IPS-NIHi11 (cell line): ENCODE measurements around the gene DPH2.

ENCODE experiments used
- DNase-seq: peaks from one replicate; pipeline ENCODE4 v3.0.0; 2012; ENCODE audit warnings: mixed read lengths, low spot score

DPH2 gene

DNA sequence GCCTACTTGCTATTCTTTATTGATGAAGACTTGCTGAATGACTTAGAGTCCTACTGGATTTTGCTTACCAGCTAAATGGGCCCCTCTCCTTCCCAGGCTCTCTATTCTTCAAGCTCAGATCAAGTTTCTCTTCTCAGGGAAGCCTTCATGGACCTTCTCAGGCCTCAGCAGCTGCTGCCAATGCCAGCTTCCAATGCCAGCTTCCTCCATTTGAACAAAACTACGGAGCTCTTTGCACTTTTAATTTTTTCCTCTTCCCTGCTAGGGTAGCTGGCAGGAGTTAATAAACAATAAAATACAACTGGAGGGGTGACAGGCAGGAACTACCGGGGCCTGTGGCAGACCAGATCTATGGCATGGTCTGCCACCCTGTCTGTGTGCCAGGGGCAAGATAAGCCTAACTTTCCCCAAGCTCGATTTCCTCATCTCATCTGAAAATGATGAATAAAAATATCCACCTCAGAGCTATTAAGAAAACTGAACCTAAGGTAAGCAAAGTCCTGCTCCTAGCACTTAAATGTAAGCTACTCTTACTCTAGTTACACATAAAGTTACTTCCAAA is 24.1 kb upstream of the DPH2 start:
- DNase-seq, result no peak

DNA sequence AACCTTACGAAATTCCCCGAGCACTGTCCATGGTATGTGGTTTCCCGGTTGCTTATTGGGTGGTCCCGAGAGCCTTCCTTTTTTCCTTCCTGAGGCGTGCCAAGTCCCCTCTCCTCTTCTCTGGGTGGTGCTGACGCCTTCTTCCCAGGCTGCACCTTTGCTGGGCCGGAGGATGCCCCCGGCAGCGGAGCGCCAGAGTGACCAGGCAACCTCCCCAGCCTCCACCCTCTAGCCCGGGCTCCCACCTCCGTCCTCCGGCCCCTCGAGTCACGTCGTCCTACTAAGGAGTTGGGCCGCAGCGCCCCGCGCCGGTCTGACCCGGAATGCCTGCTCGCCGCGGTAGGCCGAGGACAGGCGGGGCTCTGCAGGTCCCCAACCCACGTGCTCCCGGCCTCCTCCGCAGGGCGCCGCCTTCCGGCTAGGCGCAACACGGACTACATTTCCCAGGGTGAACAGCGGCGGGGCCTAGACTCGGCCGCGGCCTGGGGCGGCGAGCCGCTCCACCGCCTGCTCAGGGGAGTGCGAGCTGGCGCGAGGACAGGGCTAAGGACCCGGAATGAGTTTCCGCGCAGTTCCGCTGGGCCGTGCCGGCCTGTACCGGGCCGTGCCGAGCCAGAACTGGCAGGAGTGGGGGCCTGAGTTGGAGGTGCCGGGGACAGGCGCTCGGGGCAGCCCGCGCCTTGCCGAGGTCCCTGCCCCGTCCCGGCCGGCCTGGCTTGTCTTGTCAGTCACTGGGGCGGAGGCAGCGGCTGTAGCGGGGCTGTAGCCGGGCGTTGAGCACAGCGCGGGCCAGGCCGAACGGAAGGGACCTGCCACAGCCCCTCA is 23.4 kb upstream of the DPH2 start, which contains the start of gene IPO13:
IPO13 (plus strand) TSS at position 715 of the 825 bp plus-strand sequence. CDS start 651 bp downstream, outside the sequence.
- peak; percentile 98 for DNase-seq

DNA sequence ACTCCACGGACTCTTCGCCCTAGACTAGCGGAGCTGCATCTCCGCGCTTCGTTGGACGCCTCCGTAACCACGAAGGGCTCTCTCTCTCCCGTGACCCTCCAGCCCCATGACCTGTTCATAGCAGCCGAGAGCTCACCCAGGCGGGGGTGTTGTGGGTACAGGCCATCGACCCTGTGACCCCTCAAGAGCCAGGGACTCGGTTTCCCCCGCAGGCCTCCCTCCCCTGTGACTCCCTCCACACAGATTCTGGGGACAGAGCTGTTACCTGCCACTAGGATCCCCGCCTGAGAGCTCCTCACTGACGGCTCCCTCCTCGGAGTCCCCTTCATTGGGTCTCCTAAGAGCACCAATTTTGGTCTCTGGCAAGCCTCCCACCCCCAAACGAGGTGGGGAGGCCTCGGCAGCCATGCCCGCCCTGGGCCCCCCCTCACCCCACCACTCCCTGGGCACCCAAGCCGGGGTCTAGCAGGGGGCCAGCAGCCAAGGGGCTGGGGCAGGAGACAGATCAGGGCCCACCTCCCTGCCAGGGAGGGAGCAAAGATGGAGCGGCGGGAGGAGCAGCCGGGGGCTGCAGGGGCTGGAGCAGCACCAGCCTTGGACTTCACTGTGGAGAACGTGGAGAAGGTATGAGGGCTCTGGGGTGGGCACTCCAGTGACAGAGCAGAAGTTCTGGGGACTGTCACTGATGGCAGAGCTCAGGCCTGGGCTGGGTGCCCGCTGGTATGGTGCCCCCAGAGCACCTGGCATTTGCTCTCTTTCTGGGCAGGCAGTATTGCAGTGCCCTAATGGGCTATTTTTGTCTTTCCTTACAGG is 22.5 kb upstream of the DPH2 start:
- no peak for DNase-seq

DNA sequence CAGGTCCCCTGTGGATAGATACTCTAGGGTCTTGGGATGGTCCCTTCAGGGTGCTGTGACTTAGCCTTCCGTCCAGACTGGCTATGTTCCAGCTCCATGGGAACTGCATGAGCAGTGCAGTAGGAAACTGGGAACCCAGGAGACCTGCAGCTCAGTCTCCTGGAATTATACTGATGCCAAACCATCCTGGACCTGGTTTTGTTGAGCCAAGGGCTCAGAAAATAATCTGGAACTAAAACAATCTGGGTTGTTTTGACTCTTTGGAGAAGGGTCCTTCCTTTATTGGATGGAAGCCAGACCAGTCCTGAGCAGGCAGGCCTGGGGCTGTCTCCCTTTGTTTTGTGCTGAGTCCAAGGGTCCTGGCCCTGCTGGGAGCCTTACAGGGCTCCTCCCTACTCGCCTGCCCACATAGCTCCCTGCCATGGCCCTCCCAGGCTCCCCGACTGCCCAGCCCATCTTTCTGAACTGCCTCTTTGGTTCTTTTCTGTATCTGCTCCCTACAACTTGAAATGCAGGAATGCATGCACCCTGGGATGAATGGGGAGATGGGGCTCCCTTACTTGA is 21.9 kb upstream of the DPH2 start:
- no peak for DNase-seq

DNA sequence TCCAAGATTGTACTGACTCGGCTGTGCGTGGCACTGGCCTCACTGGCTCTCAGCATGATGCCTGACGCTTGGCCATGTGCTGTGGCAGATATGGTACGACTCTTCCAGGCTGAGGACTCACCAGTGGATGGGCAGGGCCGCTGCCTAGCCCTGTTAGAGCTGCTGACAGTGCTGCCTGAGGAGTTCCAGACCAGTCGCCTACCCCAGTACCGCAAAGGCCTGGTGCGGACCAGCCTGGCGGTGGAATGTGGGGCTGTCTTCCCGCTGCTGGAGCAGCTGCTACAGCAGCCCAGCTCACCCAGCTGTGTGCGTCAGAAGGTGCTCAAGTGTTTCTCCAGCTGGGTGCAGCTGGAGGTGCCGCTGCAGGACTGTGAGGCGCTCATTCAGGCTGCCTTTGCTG is 20.1 kb upstream of the DPH2 start:
- no peak for DNase-seq

DNA sequence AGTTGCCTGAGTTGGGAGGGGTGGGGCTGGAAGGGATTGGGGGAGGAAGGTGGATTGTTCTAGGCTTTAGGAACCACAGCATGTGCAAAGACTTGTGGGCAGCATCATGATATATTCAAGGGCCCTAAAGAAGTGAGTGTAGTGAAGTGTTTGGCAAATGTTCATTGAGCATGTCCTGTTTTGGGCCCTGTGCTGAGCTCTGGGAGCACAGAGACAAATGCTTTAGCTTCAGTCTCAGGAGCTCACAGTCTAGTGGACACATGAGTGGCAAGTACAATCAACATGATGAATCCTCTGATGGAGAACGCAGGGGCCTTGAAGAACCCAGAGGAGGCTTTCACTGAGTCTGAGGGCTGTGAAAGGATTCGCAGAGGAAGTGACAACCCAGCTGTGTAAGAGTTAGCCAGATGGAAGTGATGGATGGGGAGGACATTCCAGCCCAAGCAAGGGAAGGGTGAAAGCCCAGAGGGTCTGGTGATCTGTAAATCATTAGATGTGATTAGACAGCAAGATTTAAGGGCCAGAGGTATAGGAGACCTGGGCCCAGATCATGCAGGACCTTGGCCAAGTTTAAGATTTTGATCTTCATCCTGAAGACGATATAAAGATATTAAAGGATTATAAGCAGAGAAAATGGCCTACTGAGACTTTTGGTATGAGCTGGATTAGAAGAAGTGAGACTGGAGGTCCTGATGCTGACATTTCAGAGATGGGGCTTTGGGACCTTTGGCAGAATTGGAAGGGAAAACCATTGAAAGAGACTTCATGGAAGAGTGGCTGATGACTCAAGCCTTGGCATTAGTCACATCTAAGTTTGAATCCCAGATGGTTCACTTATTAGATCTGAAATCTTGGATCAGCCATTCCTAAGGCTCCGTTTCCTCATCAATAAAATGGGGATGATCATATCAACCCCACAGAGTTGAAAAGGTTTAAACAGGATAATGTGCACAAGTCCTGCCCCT is 18.5 kb upstream of the DPH2 start:
- DNase-seq, result no peak

DNA sequence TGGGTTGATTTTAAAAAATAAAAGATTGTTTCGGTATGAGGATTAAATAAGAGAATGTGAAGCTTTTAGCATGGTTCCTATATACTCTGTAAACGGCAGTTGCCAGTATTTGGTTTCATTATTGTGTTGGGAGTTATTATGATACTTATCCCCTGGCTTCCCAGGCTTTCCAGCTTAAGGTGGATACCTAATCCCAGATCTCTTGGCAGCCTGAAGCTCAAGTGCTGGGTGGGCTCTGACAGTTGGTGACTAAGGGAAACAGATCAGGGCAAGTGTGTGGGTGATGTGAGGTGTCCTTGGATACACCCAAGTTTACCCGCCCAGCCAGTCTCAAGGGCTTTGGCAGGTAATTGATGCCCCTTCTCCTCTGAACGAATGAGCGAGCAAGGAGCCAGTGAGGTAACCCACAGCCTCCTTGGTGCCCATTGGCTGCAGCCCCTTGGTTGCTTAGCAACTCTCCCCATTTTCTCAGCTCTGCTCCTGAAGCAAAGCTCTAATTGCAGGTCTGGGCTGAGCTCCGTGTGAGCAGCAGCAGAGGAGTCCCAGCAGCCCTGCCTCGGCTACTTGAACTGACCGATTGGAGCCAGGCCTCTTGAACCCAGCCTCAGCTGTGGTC is 17.0 kb upstream of the DPH2 start:
- peak; percentile 88 for DNase-seq

DNA sequence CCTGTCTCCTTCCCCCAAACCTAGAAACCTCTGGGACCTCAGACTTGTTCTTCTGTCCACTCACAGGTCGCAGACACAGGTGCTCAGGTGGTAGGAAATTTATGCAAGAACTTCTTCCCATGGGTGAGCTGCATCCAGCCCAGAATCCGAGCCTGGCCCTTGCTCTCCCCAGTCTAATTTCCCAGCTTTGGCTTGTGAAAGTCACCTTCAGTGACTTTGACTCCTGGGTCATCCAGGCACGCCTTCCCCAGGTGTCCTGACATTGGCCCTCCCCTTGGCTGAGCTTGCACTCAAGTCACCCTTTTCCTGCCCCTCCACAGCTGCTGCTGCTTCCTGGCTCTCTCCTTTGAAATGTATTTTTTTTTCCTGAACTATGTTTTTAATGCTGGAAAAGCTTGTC is 16.4 kb upstream of the DPH2 start:
- DNase-seq, result no peak

DNA sequence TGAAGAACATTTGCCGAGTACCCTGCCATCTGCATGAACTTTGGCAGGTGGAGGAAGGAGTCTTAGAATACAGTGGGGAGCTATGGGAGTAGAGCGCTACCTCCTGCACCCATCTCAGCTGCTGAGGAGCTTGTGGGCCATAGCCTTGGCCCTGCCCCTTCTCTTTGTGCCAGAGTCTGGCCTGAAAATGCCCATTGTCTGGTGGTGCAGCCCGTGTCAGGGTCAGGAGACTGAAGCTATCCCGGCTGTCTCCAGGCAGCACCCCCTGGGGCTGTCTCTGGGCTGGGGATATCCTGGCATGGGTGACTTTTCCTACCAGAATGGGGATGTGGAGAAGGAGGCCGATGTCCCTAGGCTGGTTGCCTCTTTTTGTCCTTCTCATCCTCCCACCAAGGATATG is 15.8 kb upstream of the DPH2 start:
- no peak for DNase-seq

DNA sequence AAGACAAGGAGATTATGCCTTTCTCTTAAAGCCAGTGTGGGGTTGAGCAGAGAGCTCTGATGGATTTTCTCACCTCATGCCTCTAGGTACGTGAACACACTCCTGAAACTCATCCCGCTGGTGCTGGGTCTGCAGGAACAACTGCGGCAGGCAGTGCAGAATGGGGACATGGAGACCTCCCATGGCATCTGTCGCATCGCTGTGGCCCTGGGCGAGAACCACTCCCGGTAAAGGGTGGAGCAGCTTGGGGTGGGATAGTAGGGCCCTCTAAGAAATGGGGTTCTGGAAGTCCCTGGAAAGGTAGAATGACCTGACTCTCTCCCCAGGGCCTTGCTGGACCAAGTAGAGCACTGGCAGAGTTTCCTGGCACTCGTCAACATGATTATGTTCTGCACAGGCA is 13.6 kb upstream of the DPH2 start:
- no peak for DNase-seq

DNA sequence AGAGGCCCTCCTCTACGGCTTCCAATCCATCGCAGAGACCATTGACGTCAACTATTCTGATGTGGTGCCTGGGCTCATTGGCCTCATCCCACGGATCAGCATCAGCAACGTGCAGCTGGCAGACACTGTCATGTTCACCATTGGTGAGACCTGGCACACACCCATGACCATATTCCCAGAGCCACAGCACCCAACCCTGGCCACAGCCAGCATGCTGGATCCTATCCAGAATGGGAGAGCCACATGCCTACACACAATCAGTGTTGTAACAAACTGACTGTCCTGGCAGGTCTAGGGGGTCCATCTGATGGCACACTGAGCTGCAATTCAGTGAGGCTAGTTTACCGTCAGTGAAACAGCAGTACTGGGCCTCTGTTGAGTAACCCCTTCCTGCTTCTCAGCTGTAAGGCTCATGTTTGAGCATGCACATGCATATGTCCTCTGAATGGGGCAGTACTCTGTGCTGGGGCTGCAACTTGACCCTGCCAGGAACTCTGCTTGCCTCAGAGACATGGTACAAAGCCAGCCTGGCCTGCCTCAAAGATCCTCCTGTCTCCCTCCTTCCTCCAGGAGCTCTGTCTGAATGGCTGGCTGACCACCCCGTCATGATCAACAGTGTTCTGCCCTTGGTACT is 12.3 kb upstream of the DPH2 start:
- DNase-seq, result no peak

DNA sequence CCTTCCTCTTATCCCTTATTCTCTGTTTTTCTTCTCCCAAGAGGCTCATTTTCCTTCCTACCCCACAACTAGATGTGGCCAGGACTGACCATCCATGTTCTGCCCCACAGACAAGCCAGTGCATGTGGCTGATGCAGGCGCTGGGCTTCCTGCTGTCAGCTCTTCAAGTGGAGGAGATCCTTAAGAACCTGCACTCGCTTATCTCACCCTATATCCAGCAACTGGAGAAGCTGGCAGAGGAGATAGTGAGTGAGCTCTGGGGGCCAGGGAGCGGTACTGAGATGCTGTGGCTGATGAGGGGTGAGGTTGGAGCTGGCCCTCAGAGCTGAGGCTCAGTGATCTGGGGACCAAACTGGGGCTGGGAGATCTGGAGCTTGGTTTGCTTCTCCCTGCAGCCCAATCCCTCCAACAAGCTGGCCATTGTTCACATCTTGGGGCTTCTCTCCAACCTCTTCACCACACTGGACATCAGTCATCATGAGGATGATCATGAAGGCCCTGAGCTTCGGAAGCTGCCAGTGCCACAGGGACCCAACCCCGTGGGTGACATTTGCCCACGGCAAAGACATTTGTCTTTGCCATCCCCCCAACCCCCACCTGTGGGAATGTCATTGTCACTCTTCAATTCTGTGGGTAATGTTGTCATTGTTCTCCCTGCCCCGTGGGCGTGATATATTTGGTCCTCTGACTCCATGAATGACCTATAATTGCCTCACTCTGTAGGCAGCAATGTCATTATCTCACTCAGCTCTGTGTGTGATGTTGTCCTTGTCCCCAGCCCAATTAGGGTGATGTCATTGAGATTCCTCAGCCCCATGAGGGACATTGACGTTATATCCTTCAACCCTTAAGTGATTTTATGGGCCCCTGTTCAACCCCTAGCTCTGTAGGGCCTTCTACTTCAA is 11.2 kb upstream of the DPH2 start:
- no peak for DNase-seq

DNA sequence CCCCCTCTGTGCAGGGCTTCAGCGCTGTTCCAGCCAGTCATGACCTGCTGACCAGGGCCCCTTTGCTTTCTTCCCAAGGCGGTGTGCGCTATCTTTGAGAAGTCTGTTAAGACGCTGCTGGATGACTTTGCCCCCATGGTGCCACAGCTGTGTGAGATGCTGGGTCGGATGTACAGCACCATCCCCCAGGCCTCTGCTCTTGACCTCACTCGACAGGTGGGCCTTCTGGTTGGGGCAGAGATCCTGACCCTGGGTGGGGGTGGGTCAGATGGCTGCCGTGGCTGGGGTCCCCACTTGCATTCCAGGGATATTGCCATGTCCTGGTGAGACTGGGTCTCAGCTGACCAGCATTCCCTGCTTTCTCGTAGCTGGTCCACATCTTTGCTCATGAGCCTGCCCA is 9.0 kb upstream of the DPH2 start:
- DNase-seq, result no peak

DNA sequence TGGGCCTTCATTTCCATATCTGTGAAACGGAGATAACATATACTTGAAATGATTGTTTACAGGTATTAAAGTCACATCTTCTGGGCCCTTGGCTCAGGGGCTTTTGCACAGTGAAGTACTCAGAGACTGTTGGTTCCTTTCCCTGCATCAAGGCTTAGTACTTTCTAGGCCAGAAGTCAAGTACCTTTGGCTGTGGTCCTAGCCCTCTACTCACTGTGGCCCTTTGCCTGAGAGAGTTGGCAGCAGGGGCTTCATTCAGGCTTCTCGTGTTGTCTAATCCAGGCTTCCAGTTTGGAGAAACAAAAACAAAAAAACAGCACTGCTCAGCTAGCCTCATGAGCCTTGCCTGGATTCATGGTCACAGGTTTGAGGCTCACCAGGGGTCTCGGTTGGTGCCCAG is 8.1 kb upstream of the DPH2 start:
- DNase-seq, result no peak

DNA sequence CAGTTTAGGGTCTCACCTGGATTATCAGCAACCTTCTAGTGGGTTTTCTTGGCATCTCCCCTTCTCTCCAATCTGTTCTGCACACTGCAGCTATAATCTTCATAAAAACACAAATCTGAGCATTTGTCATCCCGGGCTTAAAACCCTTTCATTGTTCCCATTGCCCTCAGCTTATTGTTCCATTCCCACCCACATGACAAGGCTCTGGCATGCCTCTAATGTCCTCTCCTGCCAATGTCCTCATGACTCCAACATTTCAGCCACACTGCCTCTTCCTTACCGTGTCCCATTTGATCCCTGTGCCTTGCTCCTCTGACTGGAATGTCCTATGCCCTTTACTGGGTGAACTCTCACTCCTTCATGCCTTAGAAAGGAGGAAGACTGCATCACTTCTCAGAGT is 7.5 kb upstream of the DPH2 start:
- DNase-seq, result no peak

DNA sequence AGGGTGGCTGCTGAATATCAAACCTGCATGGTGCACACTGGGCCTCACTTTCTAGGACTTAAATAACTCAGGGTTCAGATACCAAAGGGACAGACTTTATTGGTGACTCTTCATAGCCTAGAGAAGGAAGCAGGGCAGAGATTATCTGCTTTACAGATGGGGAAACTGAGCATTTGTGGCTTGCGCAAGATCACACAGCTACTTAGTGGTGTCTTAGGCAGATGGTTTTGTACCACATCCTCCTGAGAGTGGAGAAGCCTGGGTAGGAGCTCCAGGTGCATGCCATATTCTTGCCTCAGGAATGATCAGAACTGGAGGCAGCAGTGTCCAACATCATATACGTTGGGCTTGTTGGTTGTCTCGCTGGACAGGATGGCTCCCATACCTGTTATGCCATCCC is 6.8 kb upstream of the DPH2 start:
- no peak for DNase-seq

DNA sequence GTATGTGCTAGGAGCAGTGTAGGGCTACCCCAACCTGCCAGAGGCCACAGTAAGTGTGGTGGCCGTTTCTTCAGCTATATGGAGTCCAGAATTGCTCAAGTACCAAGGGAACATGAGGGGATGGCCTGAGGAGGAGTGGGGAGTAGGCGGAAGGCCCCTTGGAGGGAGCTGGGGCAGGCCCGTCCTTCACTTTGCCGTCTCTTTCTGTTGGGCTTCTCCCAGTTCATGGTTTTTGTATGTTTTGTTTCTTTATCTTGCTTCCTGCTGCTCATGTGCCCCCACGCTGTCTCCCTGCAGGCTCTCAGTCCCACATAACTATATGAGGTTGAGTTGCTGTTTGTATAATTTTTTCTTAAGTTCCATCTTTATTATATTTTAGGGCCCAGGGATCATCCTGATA is 5.9 kb upstream of the DPH2 start:
- no peak for DNase-seq

DNA sequence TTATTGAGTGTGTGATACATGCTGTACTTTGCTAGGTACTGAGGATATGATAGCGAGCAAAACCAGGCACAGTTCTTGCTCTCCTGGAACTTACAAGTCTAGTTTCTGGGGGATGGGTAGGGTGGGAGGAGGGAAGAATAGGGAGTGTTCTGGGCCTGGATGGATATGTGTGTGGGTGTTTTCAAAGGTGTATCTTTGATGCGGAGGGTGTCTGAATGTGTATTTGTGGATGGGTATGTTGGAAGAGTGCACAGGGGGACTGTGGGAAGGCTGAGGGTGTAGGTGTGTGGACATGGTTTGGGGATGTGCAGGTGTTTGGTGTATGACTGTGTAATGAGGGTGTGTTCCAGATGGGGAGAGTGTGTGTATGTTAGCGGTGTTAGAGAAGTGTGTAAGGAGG is 4.5 kb upstream of the DPH2 start:
- DNase-seq, result no peak

DNA sequence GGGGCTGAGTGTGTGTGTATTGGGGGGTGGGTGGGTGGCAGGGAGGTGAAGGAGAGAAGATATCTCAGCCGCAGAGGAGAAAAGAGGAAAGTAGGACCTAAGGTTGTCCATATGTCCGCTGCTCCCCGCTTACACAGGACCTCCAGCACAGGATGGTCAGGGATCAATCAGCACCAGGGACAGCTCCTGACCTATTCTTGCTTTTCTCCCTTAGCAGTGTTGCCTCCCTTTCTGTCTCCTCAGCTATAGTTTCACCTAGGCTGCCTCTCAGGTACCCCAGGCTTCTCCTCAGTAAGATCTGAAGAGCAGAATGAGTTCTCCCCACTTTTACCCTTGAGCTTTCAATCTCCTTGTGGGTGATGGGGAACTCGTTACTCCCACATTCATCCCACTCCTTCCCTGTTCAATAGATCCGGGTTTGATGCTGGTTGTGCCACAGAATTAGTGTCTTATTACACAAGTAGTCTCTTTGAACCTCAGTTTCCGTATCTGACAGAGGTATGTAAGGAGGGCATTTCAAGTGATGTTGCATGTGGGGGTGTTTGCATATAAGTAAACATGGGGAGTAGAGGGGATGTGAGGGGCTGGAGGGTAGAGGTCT is 1.4 kb upstream of the DPH2 start:
- peak; percentile 82 for DNase-seq
